ENCODE results near the gene IQCH.

- TF ChIP-seq CTCF (IDR thresholded peaks at IDR 0.05) (no peak), POLR2A (IDR thresholded peaks at IDR 0.05) (no peak)
Measured at GRCh38 chr15:67468416-67468815, 213.8 kb downstream of the IQCH start.

Data from thyroid gland (tissue), 4 donors.